Fibroblast of skin of scalp (primary cell): ENCODE results near the gene CD99L2.
A peak's percentile ranks its signal among the peaks of the same experiment; 100 is the strongest.

Source experiments
- DNase-seq: peaks from one replicate; pipeline ENCODE4 v3.0.0-alpha.2; 2013

The CD99L2 gene

GRCh38 chrX:150762258-150763165 lies 136.0 kb downstream of the CD99L2 start:
- DNase-seq, result no peak

DNA sequence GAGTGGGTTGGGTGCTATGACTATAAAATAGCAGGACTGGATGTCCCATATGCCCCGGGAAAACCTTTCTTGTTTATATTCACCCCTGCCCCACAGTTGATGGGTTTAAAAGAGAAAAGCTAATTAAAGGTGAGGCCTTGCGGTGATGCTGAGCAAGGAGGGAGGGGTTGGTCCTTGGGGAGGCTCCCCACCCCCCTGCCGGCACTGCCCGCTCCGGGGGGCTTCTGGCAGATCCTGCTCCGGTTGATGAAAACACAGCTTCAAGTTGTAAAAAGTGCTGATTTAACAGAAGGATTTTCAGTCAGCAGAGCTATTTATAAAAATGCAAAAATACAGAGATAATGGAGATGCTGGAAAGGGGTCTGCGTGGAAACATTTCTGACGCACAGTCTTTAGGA lies 136.7 kb downstream of the CD99L2 start:
- DNase-seq, result no peak

- DNase-seq, result no peak
Measured at GRCh38 chrX:150761176-150761818, 137.2 kb downstream of the CD99L2 start.

GRCh38 chrX:150759568-150760416 lies 138.7 kb downstream of the CD99L2 start:
- no peak for DNase-seq

GRCh38 chrX:150757371-150757770 lies 141.1 kb downstream of the CD99L2 start:
- no peak for DNase-seq

GRCh38 chrX:150753968-150754367 lies 144.5 kb downstream of the CD99L2 start:
- DNase-seq, result no peak

DNA sequence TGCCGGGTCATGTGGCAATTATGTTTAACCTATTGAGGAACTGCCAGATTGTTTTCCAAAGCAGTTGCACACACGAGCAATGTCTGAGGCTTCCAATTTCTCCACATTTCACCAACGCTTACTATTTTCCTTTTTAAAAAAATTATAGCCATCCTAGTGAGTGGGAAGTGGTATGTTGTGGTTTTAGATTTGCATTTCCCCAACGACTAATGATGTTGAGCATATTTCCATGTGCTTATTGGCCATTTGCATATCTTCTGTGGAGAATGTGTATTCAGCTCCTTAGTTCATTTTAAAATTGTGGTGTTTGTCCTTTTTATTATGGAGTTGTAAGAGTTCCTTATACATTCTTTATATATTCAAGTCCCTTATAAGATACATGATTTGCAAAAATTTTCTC lies 145.1 kb downstream of the CD99L2 start:
- no peak for DNase-seq

GRCh38 chrX:150752124-150752523 lies 146.3 kb downstream of the CD99L2 start:
- no peak for DNase-seq

DNA sequence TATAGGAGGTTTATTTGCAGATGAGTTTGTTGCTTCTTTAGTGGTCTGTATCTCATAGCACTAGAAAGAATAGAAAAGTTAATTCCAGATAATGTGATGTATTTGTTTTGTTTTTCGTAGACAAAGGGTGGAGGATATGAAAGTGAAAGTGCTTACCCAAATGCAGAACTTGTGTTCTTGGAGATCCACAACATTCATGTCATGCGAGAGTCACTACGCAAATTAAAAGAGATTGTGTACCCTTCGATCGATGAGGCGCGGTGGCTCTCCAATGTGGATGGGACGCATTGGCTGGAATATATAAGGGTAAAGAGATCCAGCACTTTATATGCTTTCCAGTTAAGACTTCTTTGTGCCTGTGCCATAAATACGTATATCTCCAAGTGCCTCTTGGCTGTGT lies 162.0 kb downstream of the CD99L2 start:
- DNase-seq, result no peak

DNA sequence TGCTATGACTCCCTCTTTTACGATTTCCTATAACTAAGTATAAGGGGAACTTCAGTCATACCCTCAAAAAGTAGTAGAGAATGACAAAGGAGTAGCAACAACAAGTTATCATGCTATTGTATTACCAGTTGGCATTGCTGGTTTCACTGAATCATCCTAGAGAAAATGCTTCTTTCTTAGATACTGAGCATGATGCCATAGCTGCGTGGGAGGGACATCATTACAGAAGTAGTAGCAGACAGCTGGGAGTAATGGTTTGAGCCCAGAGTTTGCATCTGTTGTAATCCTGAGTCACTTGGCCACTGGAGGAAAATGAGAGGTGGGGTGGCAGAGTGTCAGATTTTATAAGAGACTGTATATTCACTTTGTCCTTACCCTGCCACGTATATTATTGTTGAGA lies 166.7 kb downstream of the CD99L2 start:
- DNase-seq, result peak; percentile 75

GRCh38 chrX:150730719-150731118 lies 167.7 kb downstream of the CD99L2 start:
- peak; percentile 70 for DNase-seq

DNA sequence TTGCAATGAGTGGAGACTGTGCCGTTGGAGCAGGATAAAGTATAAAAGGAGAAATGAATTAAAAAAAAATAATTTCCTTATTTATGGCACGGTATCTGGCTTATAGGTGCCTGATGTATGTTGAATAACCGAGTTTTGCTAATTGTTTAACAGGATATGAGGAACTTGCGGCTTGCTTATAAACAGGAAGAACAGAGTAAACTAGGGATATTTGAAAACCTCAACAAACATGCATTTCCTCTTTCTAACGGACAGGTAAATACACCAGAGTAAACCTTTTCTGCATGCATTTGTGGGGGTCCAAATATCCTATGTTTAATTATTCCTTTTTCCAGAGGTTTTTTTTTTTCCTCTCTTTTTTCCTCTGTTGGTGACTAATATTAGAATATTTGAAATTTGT lies 168.5 kb downstream of the CD99L2 start:
- DNase-seq, result no peak

DNA sequence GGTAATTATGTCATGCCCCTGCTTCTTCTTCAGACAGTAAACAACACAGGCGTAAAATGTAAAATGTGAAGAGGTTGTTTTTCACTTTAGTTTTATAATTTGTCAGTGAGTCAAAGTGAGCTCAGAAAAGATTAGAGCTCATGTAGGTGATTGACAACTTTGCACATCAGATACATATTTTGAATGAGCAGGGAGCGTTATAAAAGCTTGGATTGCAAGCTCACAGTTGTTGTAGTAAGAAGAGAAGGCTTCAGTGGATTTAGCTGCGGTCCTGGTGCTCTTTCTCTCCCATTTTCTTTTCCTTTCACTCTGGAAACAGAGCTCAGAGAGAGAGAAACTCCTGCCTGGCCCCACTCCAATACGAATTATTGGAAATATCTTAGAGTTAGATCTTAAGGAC lies 178.8 kb downstream of the CD99L2 start:
- no peak for DNase-seq
